WI38 (cell line): ENCODE data around the gene APOBEC3G.
"Not testable (repeated sequence)": the region's sequence is repeated elsewhere in the genome, so short reads cannot be mapped to it uniquely, and the experiment has no call there.

Experiments
- H3K4me3 ChIP-seq: 2 replicates; pipeline ENCODE4 v1.5.1; 2011; ENCODE audit warnings: low read depth, mild to moderate bottlenecking, control low read depth, low read length
- CTCF ChIP-seq: IDR thresholded peaks from 2 replicates; pipeline ENCODE4 v1.5.1; 2012; ENCODE audit warnings: low read depth, mild to moderate bottlenecking, control low read depth, low read length

APOBEC3G gene

GRCh38 chr22:39041908-39042307, 35.2 kb upstream of the APOBEC3G start:
- H3K4me3 ChIP-seq, result no peak overlapping the region
- TF ChIP-seq CTCF, result no peak

- not testable (repeated sequence) for H3K4me3 ChIP-seq
Observed at GRCh38 chr22:39043063-39043462, 34.0 kb upstream of the APOBEC3G start.

DNA sequence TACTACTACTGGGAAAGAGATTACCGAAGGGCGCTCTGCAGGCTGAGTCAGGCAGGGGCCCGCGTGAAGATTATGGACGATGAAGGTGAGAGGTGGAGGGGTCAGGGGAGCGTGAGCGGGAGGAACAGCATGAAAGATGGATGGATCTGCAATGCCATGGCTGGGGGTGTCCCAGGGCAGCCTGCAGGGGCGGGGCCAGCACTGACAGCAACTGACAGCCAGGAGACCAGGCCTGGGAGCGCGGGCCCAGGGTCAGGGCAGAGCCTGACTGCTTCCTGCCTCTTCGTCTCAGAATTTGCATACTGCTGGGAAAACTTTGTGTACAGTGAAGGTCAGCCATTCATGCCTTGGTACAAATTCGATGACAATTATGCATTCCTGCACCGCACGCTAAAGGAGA, 31.9 kb upstream of the APOBEC3G start:
- not testable (repeated sequence) for H3K4me3 ChIP-seq

- H3K4me3 ChIP-seq, result not testable (repeated sequence)
Observed at GRCh38 chr22:39049486-39049885, 27.6 kb upstream of the APOBEC3G start.

- H3K4me3 ChIP-seq, result not testable (repeated sequence)
Observed at GRCh38 chr22:39051844-39052495, 25.1 kb upstream of the APOBEC3G start.

DNA sequence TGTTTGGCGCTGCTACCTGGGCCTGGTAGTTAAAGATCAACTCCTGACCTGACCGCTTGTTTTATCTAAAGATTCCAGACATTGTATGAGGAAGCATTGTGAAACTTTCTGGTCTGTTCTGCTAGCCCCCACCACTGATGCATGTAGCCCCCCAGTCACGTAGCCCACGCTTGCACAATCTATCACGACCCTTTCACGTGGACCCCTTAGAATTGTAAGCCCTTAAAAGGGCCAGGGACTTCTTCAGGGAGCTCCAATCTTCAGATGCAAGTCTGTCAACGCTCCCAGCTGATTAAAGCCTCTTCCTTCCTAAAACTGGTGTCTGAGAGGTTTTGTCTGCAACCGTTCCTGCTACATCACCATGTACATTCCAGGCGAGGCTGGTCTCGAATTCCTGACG, 21.4 kb upstream of the APOBEC3G start:
- no peak overlapping the region for H3K4me3 ChIP-seq
- no peak for TF ChIP-seq CTCF

- not testable (repeated sequence) for H3K4me3 ChIP-seq
Observed at GRCh38 chr22:39061290-39061689, 15.8 kb upstream of the APOBEC3G start.

DNA sequence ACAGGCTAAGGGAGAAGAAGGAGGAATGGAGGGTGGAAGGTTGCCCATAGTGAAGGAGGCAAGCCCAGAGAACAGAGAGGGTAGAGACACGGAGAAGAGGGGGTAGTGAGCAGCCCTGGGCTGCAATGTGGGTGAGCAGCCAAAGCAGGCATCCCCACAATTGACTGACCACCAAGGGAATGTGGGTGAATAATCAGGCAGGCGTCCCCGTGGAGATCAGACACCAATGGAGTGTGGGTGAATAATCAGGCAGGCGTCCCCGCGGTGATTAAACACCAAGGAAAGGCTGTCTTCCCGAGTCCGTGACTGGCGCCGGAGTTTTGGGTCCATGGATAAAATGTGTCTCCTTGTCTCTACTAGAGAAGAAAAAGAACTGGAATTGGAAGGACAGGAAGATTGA, 15.1 kb upstream of the APOBEC3G start:
- H3K4me3 ChIP-seq, result not testable (repeated sequence)

- not testable (repeated sequence) for H3K4me3 ChIP-seq
Observed at GRCh38 chr22:39063904-39064303, 13.2 kb upstream of the APOBEC3G start.

- H3K4me3 ChIP-seq, result not testable (repeated sequence)
Observed at GRCh38 chr22:39066442-39067276, 10.4 kb upstream of the APOBEC3G start.

DNA sequence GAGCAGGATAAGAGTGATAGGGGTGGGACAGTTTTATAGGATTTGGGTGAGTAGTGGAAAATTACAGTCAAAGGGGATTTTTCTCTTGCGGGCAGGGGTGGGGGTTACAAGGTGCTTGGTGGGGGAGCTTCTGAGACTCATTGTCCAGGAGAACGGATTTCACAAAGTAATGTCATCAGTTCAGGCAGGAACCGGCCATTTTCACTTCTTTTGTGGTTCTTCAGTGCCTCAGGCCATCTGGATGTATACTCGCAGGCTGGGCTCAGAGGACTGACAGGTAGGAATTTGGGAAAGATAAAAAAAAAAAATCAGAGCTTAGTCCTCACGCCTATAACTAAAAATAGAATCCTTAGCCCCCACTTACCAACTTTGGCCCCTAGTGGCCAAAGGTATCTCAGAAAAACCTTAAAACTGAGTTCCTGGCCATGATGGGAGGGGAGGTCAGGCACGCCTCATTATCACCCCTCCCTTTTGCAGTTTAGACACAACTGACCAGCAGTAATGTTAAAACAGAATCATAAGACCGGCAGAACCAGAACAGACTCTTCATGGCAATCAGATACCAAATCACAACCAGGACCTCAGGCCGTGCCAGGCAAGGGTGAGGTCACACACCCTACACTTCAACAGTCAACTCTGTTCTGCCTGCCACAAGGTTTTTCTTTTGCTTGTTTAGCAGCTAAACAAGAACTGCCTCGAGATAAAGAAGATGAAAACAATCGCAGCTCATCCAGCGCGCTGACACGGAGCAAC, 8.9 kb upstream of the APOBEC3G start:
- no peak for TF ChIP-seq CTCF

More for the DNA sequence above, 8.9 kb upstream of the APOBEC3G start:
- H3K4me3 ChIP-seq, result no peak overlapping the region
